Measurements from ENCODE around the gene ECHS1.

ECHS1 gene

DNA sequence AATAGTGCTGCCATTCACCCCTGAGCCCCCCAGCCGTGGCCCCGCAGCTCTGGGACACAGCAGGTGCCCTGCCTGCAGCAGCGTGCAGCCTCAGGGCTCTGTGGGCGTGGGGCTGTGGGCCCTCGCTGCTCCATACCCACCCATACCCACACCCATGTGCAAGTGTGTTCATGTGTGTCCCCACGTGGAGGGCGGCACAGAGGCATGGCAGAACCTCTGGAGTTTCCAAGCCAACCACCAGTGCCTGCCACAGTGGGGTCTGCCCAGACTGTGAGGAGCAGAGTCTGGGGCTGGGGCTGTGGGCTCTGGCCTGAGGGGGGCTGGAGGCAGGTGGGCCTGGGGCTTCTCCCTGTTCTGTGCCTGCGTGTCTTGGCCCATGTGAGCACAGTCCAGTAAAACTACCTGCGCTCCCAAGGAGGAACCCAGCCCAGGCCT is 23.6 kb downstream of the ECHS1 start:
- TF ChIP-seq, protein P1, sequence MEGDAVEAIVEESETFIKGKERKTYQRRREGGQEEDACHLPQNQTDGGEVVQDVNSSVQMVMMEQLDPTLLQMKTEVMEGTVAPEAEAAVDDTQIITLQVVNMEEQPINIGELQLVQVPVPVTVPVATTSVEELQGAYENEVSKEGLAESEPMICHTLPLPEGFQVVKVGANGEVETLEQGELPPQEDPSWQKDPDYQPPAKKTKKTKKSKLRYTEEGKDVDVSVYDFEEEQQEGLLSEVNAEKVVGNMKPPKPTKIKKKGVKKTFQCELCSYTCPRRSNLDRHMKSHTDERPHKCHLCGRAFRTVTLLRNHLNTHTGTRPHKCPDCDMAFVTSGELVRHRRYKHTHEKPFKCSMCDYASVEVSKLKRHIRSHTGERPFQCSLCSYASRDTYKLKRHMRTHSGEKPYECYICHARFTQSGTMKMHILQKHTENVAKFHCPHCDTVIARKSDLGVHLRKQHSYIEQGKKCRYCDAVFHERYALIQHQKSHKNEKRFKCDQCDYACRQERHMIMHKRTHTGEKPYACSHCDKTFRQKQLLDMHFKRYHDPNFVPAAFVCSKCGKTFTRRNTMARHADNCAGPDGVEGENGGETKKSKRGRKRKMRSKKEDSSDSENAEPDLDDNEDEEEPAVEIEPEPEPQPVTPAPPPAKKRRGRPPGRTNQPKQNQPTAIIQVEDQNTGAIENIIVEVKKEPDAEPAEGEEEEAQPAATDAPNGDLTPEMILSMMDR (IDR thresholded peaks at IDR 0.05), result no peak
- TF ChIP-seq ZFX (IDR thresholded peaks at IDR 0.05; ENCODE audit: borderline replicate concordance), result no peak
- no peak overlapping the region for H3K27ac ChIP-seq

DNA sequence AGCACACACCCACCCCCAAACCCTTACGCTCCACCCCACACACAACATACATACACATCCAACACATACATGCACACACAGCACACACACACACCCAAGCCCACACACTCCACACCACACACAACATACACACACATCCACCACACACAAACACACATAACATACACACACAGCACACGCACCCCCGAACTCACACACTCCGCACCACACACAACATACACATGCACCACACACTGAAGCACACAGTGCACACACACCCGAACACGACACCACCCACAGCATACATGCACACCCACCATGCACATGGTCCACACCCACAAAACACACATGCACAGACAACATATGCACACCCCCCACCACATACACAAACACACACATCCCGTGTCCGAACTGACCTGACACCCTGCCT is 24.0 kb downstream of the ECHS1 start:
- H3K27ac ChIP-seq, result no peak overlapping the region
- TF ChIP-seq ZFX (IDR thresholded peaks at IDR 0.05; ENCODE audit: borderline replicate concordance), result no peak
- TF ChIP-seq, protein P1 (IDR thresholded peaks at IDR 0.05), result no peak

DNA sequence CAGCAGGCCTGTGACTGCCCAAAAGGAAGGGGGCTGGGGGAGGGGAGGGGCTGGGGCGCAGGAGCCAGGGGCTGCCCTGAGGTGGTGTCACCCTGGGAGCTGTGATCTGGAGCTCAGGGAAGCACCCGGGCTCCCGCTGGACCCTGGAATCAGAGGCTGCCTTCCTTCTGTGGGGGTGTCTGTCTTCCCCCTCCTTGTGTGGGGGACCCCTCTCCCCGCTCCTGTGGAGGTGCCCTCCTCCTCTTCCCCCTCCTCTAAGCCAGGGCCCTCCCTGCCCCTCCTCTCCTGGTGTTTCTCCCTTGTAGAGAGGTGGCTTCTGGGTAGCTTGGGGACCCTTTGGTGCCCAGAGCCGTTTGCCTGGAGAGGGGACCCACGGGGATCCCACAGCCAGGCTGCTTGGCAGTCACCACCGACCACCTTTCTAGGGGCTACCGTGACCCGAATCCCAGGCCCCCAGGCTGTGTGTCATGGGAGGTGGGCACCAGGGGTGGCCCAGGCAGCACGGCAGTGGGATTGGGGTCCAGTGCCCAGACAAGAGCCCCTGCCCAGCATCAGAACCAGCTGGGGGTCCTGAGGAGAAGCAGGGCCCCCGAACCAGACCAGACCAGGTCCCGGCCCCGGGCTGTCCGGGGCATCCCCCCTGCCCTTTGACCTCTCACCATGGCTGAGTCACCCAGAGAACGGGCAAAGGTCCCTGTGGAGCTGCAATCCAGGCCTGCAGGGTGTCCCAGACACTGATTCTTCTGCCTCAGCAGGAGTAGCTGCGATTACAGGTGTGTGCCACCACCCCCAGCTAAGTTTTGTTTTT is 25.2 kb downstream of the ECHS1 start:
- no peak overlapping the region for H3K27ac ChIP-seq
- TF ChIP-seq, protein P1 (IDR thresholded peaks at IDR 0.05), result no peak
- no peak for TF ChIP-seq ZFX (IDR thresholded peaks at IDR 0.05; ENCODE audit: borderline replicate concordance)

DNA sequence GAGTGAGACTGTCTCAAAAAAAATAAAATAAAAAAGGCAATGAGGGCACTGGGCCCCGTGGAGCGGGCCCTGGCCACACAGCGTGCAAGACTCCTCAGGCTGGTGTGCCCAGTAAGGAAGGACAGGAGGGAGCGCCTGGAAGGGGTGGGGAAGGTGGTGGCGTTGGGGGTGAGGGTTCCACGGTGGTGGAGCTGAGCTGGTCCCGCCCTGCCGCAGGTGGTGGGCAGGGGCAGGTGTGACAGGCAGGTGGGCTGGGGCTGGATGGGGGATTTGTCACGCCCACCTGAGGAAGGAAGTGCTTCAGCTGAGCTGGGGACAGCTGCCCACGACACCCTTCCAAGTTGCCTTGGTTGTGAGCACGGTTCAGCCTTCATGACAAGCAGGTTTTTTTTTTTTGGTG is 26.7 kb downstream of the ECHS1 start:
- no peak for TF ChIP-seq ZFX (IDR thresholded peaks at IDR 0.05; ENCODE audit: borderline replicate concordance)

DNA sequence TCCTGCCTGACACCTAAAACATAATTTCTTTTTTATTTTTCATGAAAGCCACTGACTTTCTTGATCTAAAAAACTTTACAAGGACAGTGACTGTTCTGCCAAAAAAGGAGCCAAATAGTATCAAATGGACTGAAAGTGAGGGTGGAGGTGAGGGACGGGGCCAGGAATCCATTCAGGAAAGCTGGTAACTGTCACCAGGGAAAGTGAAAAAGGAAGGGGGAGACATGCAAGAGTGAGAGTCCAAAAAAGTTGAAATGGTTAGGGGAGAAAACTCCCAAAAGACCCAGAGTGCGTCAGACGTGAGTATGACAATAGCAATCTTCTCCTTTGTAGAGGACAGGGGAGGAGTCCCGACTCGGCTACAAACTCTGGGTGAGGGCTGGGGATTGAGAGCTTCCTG is 28.9 kb downstream of the ECHS1 start:
- TF ChIP-seq, protein P1 (IDR thresholded peaks at IDR 0.05), result no peak
- no peak for TF ChIP-seq ZFX (IDR thresholded peaks at IDR 0.05; ENCODE audit: borderline replicate concordance)
- H3K27ac ChIP-seq, result no peak overlapping the region

More for the DNA sequence above, 26.7 kb downstream of the ECHS1 start:
- no peak overlapping the region for H3K27ac ChIP-seq

DNA sequence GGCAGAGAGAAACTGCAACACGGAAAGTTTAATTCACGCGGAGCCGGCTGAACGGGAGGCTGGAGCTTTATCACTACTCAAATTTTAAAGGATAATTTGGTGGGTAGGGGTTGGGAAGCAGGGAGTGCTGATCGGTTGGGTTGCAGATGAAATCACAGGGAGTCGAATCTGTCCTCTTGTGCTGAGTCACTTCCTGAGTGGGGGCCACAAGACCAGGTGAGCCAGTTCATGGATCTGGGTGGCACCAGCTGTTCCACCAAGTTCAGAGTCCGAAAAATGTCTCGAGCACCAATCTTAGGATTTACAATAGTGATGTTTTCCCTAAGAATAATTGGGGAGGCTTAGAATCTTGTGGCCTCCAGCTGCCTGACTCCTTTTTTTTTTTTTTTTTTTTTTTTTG is 29.6 kb downstream of the ECHS1 start:
- no peak overlapping the region for H3K27ac ChIP-seq
- TF ChIP-seq ZFX (IDR thresholded peaks at IDR 0.05; ENCODE audit: borderline replicate concordance), result no peak
- TF ChIP-seq, protein P1 (IDR thresholded peaks at IDR 0.05), result no peak

DNA sequence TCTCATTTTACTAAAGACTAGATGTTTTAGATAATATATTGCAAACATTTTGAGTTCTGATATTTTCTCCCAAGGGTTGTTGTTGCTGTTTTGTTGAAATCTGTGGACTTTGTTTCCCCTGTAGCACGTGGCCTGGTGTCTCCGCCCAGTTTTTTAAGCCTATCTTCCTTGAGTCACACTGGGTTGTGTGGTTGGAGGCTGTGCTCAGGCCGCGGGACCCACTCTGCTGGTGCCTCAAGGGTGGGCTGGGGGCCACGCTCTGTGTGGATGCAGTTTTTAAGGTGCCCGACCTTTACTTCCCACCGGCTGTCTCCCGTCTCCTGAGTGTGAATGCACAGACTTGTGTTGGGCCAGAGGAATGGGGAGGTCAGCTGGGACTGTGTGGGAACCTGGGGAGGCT is 30.2 kb downstream of the ECHS1 start:
- H3K27ac ChIP-seq, result no peak overlapping the region
- TF ChIP-seq ZFX (IDR thresholded peaks at IDR 0.05; ENCODE audit: borderline replicate concordance), result no peak
- TF ChIP-seq, protein P1 (IDR thresholded peaks at IDR 0.05), result no peak

Data from 22Rv1 (cell line).